Tibial artery (tissue), 4 donors: ENCODE measurements around the gene IL1RAPL1.

Experiments
- DNase-seq, 2 donors: peaks; one replicate each; pipeline ENCODE4 v3.0.0-alpha.2; 2019
- H3K27ac ChIP-seq, 2 donors: fragments of 200-600 bp; sonication (generic) in 1 of 2; 1 replicate in 1 of 2; 2 replicates in 1 of 2; pipeline ENCODE4 v1.5.1; 2018 to 2019; ENCODE audit warnings: mild to moderate bottlenecking in 1 of 2
- H3K27me3 ChIP-seq, 2 donors: fragments of 200-600 bp; sonication (generic) in 1 of 2; one replicate each; pipeline versions ENCODE4 v1.5.1 to v1.6.0; 2016 to 2019
- H3K36me3 ChIP-seq, 3 donors: fragments of 200-600 bp; sonication (generic) in 2 of 3; one replicate each; pipeline ENCODE4 v1.5.1; 2016 to 2019; ENCODE audit warnings: mild to moderate bottlenecking in 2 of 3
- H3K4me1 ChIP-seq, 4 donors: fragments of 200-600 bp; sonication (generic) in 2 of 4; 1 replicate in 3 of 4; 2 replicates in 1 of 4; pipeline ENCODE4 v1.5.1; 2016 to 2019
- H3K4me3 ChIP-seq, 2 donors: fragments of 200-600 bp; sonication (generic) in 1 of 2; 1 replicate in 1 of 2; 2 replicates in 1 of 2; pipeline ENCODE4 v1.5.1; 2018 to 2019; ENCODE audit warnings: mild to moderate bottlenecking in 2 of 2
- H3K9me3 ChIP-seq, 3 donors: fragments of 200-600 bp; sonication (generic) in 1 of 3; one replicate each; pipeline ENCODE4 v1.5.1; 2016 to 2019
- intact Hi-C: fragments of 100-400 bp; cut with DNase I; formaldehyde crosslinking; loops from one replicate; pipeline ENCODE4 v1.15.0; 2023; ENCODE audit warnings: low total_unique reads
- TF ChIP-seq, protein P1 (sequence below), 2 experiments: fragments of 200-600 bp in 1 of 2; fragments of 450-650 bp in 1 of 2; IDR thresholded peaks; one replicate each; pipeline ENCODE4 v1.5.1; 2017 to 2019; ENCODE audit warnings: antibody characterized with exemption in 2 of 2, mild to moderate bottlenecking in 1 of 2, moderate library complexity in 1 of 2

The IL1RAPL1 gene

DNA sequence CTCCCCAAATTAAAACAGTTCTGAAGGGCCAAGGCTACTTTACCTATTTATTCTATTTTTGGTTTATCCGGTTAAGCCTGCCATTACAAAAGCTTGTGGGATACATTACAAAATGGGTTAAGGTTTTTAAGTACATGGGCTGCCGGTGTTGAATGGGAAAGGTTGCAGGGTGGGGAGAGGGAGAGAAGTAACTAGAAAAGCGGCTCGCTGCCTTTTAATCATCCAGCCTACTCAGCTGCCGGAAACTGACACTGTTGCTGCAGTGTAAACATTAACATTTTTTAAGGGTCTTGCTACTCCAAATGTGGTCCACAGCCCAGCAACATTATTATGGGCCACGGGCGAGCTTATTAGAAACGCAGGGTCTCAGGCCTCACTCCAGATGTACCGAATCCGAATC lies 1.5 kb upstream of the IL1RAPL1 start:
- TF ChIP-seq, protein P1, sequence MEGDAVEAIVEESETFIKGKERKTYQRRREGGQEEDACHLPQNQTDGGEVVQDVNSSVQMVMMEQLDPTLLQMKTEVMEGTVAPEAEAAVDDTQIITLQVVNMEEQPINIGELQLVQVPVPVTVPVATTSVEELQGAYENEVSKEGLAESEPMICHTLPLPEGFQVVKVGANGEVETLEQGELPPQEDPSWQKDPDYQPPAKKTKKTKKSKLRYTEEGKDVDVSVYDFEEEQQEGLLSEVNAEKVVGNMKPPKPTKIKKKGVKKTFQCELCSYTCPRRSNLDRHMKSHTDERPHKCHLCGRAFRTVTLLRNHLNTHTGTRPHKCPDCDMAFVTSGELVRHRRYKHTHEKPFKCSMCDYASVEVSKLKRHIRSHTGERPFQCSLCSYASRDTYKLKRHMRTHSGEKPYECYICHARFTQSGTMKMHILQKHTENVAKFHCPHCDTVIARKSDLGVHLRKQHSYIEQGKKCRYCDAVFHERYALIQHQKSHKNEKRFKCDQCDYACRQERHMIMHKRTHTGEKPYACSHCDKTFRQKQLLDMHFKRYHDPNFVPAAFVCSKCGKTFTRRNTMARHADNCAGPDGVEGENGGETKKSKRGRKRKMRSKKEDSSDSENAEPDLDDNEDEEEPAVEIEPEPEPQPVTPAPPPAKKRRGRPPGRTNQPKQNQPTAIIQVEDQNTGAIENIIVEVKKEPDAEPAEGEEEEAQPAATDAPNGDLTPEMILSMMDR (IDR thresholded peaks at IDR 0.05), result no peak
- intact Hi-C loops, result no loop called here

DNA sequence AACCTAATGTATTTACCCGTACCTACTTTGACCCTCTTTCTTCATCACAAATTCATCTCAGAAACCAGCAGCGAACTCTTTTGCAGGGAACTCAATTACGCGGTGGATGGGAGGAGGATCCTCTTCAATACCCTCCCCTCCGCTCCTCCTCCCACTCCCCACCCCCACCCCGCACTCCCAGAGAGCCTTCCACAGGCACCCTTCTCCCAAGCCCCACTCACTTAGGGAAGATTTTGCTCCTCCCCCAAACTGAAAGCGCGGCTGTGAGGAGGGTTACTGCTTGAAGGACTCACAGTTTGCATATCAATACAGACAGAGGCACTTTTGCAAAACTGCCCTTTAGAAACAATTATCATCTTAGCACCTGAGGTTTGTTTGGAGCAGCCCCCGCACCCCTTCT lies 960 bp upstream of the IL1RAPL1 start:
- Histone ChIP-seq H3K4me1 (no peaks in the 10 kb centered on the region), H3K4me3 (peak overlapping the region in 1 of 2 donors; percentile 31), H3K27ac (no peak overlapping the region), H3K36me3 (no peaks in the 10 kb centered on the region), H3K27me3 (no peaks in the 10 kb centered on the region), H3K9me3 (no peaks in the 10 kb centered on the region)
- intact Hi-C loops, result no loop called here
- TF ChIP-seq, protein P1 (IDR thresholded peaks at IDR 0.05), result no peak
- DNase-seq, result no peak

More for the DNA sequence above, 1.5 kb upstream of the IL1RAPL1 start:
- Histone ChIP-seq H3K36me3 (no peaks in the 10 kb centered on the region), H3K27me3 (no peaks in the 10 kb centered on the region), H3K4me3 (no peak overlapping the region), H3K27ac (no peak overlapping the region), H3K9me3 (no peaks in the 10 kb centered on the region), H3K4me1 (no peaks in the 10 kb centered on the region)
- no peak for DNase-seq

DNA sequence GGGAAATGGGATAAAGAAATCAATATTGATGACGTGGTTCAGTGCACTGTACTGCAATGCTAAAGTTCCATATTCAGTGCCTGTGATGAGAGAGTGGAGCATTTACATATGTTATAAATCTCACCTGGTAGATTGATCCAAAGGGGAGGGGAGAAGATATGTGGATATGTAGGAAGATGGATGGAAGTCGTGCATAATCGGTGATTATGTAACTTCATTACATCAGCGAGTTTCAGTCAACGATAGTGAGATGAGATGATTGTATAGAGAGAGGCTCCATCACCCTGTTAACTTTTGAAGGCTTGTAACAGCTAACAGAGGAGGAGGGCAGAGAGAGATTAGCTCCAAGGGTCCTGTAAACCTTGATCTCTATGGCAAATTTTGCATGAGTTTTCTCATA lies 1.8 kb downstream of the IL1RAPL1 start:
- intact Hi-C loops, result no loop called here
- Histone ChIP-seq H3K27me3 (no peaks in the 10 kb centered on the region), H3K36me3 (no peaks in the 10 kb centered on the region), H3K4me3 (no peak overlapping the region), H3K4me1 (no peaks in the 10 kb centered on the region), H3K9me3 (no peaks in the 10 kb centered on the region), H3K27ac (no peak overlapping the region)
- DNase-seq, result no peak
- TF ChIP-seq, protein P1 (IDR thresholded peaks at IDR 0.05), result no peak

DNA sequence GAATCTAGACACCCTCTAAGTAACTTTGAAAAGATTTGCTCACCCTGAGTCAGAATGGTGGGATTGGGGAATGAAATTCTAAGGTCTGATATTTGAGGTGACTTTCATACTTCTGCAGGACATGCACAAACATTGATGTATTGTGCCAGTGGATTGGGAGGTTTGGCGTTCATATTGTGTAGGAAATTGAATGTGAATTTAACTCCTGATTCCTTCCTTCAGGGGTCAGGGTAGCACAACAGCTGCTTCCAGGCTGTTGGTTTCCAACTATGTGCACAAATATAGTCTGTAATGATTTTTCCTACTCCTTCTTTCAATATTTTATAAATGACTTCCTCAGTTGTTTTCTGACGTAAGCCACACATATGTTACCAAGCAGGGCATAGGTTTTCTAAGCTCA lies 3.1 kb downstream of the IL1RAPL1 start:
- Histone ChIP-seq H3K4me3 (no peak overlapping the region), H3K27ac (no peak overlapping the region), H3K27me3 (no peaks in the 10 kb centered on the region), H3K9me3 (no peaks in the 10 kb centered on the region), H3K36me3 (no peaks in the 10 kb centered on the region), H3K4me1 (no peaks in the 10 kb centered on the region)
- intact Hi-C loops, result no loop called here
- no peak for DNase-seq
- TF ChIP-seq, protein P1 (IDR thresholded peaks at IDR 0.05), result no peak

DNA sequence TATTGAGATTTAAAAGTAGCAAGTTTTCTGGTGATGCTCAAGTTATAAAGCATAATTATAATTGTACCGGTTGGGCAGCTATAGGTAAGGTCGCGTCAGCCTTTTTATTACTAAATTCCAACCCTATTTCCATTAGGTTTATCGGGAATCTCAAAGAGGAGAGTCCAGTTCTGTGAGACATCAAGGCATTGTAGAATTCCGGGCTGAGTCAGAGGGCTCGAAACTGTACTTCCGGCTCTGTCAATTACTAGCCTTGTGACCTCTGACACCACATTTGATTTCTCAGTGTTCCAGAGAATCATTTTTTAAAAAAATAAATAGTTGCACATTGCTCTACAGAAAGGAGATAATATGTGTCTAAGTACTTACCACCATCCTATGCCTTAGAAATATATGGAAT lies 4.3 kb downstream of the IL1RAPL1 start:
- no peak for DNase-seq
- H3K27ac ChIP-seq, result no peak overlapping the region

More for the DNA sequence above, 4.3 kb downstream of the IL1RAPL1 start:
- intact Hi-C loops, result no loop called here
- Histone ChIP-seq H3K36me3 (no peaks in the 10 kb centered on the region), H3K4me3 (no peak overlapping the region), H3K9me3 (no peaks in the 10 kb centered on the region), H3K4me1 (no peaks in the 10 kb centered on the region), H3K27me3 (no peaks in the 10 kb centered on the region)
- TF ChIP-seq, protein P1 (IDR thresholded peaks at IDR 0.05), result no peak
